ENCODE results near the gene BTNL3. TPM values are rescaled to one million over a fixed set of nuclear protein-coding genes. Genes with fewer than 3 reads are reported as not detected.
A peak's percentile ranks its signal among the peaks of the same experiment; 100 is the strongest.

The BTNL3 gene
- total RNA-seq, 2 experiments from 2014 or later = not detected

DNA sequence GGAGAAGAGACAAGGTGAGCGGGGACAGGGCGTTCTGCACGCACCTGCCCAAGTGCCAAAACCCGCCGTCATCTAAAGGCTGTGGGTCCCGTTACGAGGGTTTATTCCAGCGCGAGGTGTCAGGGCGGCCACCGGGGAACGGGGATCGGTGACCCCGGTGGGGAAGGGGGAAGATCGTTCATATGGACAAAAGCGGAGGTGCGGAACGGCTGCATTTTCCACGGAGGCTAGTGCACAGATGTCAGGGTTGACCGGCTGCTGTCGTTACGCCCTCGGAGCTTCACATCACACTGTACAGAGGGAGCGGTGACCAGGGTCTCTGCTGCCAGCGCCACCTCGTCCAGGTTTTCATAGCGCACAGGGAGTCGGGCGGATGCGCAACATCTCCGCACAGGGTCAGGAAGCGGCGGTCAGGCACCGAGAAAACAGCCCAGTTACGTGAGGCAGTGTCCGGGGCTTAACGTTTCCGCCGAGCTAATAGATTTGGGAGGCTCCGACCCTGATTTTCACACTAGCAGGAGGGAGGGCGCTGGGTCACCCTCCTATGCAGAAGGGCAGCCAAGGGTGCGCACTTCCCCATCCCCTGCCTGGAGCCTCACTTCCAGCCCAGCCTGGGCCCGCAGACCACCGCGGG is 65.0 kb downstream of the BTNL3 start:
- peak overlapping the region; percentile 68 for H3K4me3 Mint-ChIP-seq
- H3K9me3 ChIP-seq (ENCODE audit: control insufficient read depth in 1 of 2, insufficient read depth in 1 of 2, low read length in 2 of 2) = peaks cover 0 to 12% of the 10 kb centered on the region in 2 experiments
- intact Hi-C loops (cut with DNase I, micrococcal nuclease) = no loop called here
- H3K4me1 Mint-ChIP-seq (ENCODE audit: low read depth) = peaks cover 20% of the 10 kb centered on the region
- peaks cover 68 to 87% of the 10 kb centered on the region in 2 experiments for H3K27me3 ChIP-seq (ENCODE audit: control insufficient read depth in 1 of 2, insufficient read depth in 2 of 2, low read length in 2 of 2)
- H3K36me3 Mint-ChIP-seq (ENCODE audit: low read depth) = no peaks in the 10 kb centered on the region
- ChIA-PET CTCF (no interaction called here), POLR2A (no interaction called here)
- TF ChIP-seq CTCF (IDR thresholded peaks at IDR 0.05) = no peak
- no peak overlapping the region for H3K27ac ChIP-seq (ENCODE audit: low read depth in 1 of 2, low read length in 2 of 2)
- H3K9me3 Mint-ChIP-seq = no peaks in the 10 kb centered on the region
- H3K4me3 ChIP-seq (ENCODE audit: low read length) = peak overlapping the region; percentile 31
- DNase-seq (peak in 1 of 14 experiments; percentile 5), ATAC-seq (ENCODE audit: poor library complexity) (no peak)
- H3K27ac Mint-ChIP-seq = no peak overlapping the region
- no peaks in the 10 kb centered on the region for H3K36me3 ChIP-seq (ENCODE audit: insufficient read depth, low read length)
- peaks cover 89% of the 10 kb centered on the region for H3K27me3 Mint-ChIP-seq
- H3K4me1 ChIP-seq (ENCODE audit: insufficient read depth, low read length) = peaks cover 16% of the 10 kb centered on the region

- no peak for ATAC-seq (ENCODE audit: poor library complexity)
- H3K27ac Mint-ChIP-seq = no peak overlapping the region
- peak overlapping the region; percentile 43 for H3K4me3 Mint-ChIP-seq
- H3K4me1 ChIP-seq (ENCODE audit: insufficient read depth, low read length) = peaks cover 16% of the 10 kb centered on the region
- peaks cover 92% of the 10 kb centered on the region for H3K27me3 Mint-ChIP-seq
- H3K4me1 Mint-ChIP-seq (ENCODE audit: low read depth) = peaks cover 20% of the 10 kb centered on the region
- intact Hi-C loops (cut with DNase I, micrococcal nuclease) = no loop called here
- DNase-seq = no peak
- no peaks in the 10 kb centered on the region for H3K9me3 Mint-ChIP-seq
- ChIA-PET POLR2A (no interaction called here), CTCF (no interaction called here)
- no peak overlapping the region for H3K27ac ChIP-seq (ENCODE audit: low read depth in 1 of 2, low read length in 2 of 2)
- peaks cover 71 to 88% of the 10 kb centered on the region in 2 experiments for H3K27me3 ChIP-seq (ENCODE audit: control insufficient read depth in 1 of 2, insufficient read depth in 2 of 2, low read length in 2 of 2)
- no peaks in the 10 kb centered on the region for H3K36me3 ChIP-seq (ENCODE audit: insufficient read depth, low read length)
- no peak for TF ChIP-seq CTCF (IDR thresholded peaks at IDR 0.05)
- H3K9me3 ChIP-seq (ENCODE audit: control insufficient read depth in 1 of 2, insufficient read depth in 1 of 2, low read length in 2 of 2) = peaks cover 0 to 12% of the 10 kb centered on the region in 2 experiments
- H3K4me3 ChIP-seq (ENCODE audit: low read length) = no peak overlapping the region
- no peaks in the 10 kb centered on the region for H3K36me3 Mint-ChIP-seq (ENCODE audit: low read depth)
Observed at GRCh38 chr5:181054138-181054537, 65.5 kb downstream of the BTNL3 start.

DNA sequence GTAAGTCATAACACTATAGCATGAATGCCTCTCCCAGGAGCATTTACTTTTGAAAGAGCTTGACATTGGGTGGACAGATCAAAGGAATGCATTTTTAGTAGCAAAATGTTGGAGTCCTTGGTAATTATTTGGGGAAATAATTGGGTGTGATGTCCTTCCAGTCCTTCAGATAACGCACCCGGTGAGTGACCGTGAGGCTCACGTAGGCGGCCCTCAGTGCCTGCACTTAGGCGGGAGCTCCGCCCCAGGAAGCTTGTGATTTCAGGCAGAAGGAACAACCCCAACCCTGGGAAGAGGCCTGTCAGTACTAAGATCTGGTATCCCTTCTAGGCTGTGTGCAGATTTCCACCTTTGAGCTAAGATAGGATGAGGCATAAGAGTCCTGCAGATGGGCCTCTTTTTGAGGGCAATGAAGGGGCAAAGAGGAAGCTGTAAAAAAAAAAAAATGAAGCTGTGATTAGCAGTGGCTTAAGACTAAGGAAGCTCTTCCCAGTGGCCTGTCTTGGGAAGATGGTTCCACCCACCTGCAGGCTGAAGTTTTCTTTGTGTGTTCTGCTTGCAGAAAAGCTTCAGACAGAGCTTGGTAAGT is 66.3 kb downstream of the BTNL3 start:
- TF ChIP-seq CTCF (IDR thresholded peaks at IDR 0.05) = no peak
- ATAC-seq (ENCODE audit: poor library complexity) (no peak), DNase-seq (no peak)
- ChIA-PET POLR2A (interaction anchor here (0.6 kb wide), 1 partner anchor 10 kb away, joined by 3 read pairs; no protein-coding TSS in a partner anchor), CTCF (no interaction called here)
- H3K4me3 ChIP-seq (ENCODE audit: low read length) = no peak overlapping the region
- Mint-ChIP-seq H3K4me3 (peak overlapping the region; percentile 66), H3K36me3 (ENCODE audit: low read depth) (no peaks in the 10 kb centered on the region), H3K27me3 (peaks cover 86% of the 10 kb centered on the region), H3K27ac (no peak overlapping the region), H3K9me3 (no peaks in the 10 kb centered on the region), H3K4me1 (ENCODE audit: low read depth) (peaks cover 20% of the 10 kb centered on the region)
- intact Hi-C loops (cut with DNase I, micrococcal nuclease) = no loop called here
- H3K9me3 ChIP-seq (ENCODE audit: control insufficient read depth in 1 of 2, insufficient read depth in 1 of 2, low read length in 2 of 2) = peaks cover 0 to 12% of the 10 kb centered on the region in 2 experiments
- H3K36me3 ChIP-seq (ENCODE audit: insufficient read depth, low read length) = no peaks in the 10 kb centered on the region
- H3K4me1 ChIP-seq (ENCODE audit: insufficient read depth, low read length) = peaks cover 18% of the 10 kb centered on the region
- peaks cover 72 to 85% of the 10 kb centered on the region in 2 experiments for H3K27me3 ChIP-seq (ENCODE audit: control insufficient read depth in 1 of 2, insufficient read depth in 2 of 2, low read length in 2 of 2)
- no peak overlapping the region for H3K27ac ChIP-seq (ENCODE audit: low read depth in 1 of 2, low read length in 2 of 2)

Small RNAs within 50 kb of the gene (microRNA-seq; reads per million reads assigned to microRNA genes)
- gene MIR8089 (ENCODE audit: borderline microRNAs expressed, borderline replicate concordance) = not detected

Other genes with a start within 250 kb of the BTNL3 start
- not detected for gene OR2Y1, start 248.8 kb upstream of the BTNL3 start, total RNA-seq
- 10 to 100 TPM; 49.0 to 60.2 TPM for gene MGAT1, start 186.0 kb upstream of the BTNL3 start, total RNA-seq
- gene ZFP62, start 127.6 kb upstream of the BTNL3 start, total RNA-seq = 10 to 100 TPM; 22.6 to 24.9 TPM
- not detected for gene BTNL8, start 89.7 kb upstream of the BTNL3 start, total RNA-seq
- not detected for gene BTNL9, start 51.4 kb downstream of the BTNL3 start, total RNA-seq
- gene OR2V1, start 142.3 kb downstream of the BTNL3 start, total RNA-seq = not detected
- not detected for gene OR2V2, start 158.7 kb downstream of the BTNL3 start, total RNA-seq
- gene TRIM7, start 216.3 kb downstream of the BTNL3 start, total RNA-seq = 1 to 10 TPM; 3.4 to 3.8 TPM
- gene TRIM41, start 234.4 kb downstream of the BTNL3 start, total RNA-seq = 10 to 100 TPM; 21.4 to 24.0 TPM